Retinal pigment epithelial cell (primary cell): ENCODE data around the gene CKLF.
"Not testable (repeated sequence)": the region's sequence is repeated elsewhere in the genome, so short reads cannot be mapped to it uniquely, and the experiment has no call there.

Experiments used
- DNase-seq: peaks from one replicate; pipeline ENCODE4 v3.0.0-alpha.2; 2010; ENCODE audit warnings: low read depth
- H3K4me3 ChIP-seq: 2 replicates; pipeline ENCODE4 v1.5.1; 2011; ENCODE audit warnings: mild to moderate bottlenecking, low read length, control low read depth, moderate library complexity
- CTCF ChIP-seq: conservative IDR thresholded peaks from 2 replicates; pipeline ENCODE4 v1.5.1; 2011; ENCODE audit warnings: low read depth, low read length, control low read depth, inconsistent platforms

Gene CKLF

GRCh38 chr16:66610111-66610820 lies 57.9 kb downstream of the CKLF start:
- no peak for DNase-seq
- TF ChIP-seq CTCF, result no peak
- no peak overlapping the region for H3K4me3 ChIP-seq

DNA sequence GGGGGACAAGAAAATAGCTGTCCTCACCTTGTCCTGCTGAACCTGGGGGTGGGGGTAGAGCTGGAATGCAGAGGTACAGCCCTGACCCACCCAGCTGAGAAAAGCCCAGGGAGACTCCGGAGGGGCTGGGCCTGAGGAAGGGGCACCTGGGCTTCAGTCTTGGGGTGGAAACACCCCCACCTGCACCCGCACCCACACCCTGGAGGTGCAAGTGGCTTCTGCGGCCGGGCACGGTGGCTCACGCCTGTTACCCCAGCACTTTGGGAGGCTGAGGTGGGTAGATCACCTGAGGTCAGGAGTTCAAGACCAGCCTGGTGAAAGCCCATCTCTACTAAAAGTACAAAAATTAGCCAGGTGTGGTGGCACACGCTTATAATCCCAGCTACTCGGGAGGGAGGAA lies 59.5 kb downstream of the CKLF start:
- not testable (repeated sequence) for H3K4me3 ChIP-seq, DNase-seq

DNA sequence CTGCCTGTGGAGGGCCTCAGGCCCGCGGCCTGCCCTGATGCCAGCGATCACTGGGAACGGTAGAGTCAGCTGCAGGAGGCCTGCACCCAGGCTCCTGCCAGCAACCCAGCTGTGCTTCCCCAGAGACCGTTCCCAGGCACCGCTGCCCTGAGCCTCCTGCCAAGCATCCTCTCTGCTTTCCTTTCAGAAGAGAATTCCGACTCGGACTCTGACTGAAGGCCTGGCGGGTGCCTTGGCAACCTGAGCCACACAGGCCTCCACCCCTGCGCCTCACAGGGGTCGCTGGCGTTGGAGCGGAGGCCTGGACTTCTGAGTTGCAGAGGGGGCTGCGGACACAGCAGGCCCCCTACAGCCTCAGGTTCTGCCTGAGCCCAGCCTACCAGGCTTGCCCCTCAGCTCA lies 60.0 kb downstream of the CKLF start:
- no peak for TF ChIP-seq CTCF
- DNase-seq, result no peak
- H3K4me3 ChIP-seq, result no peak overlapping the region

- no peak overlapping the region for H3K4me3 ChIP-seq
- TF ChIP-seq CTCF, result no peak
- DNase-seq, result no peak
Observed at GRCh38 chr16:66614161-66614802, 61.9 kb downstream of the CKLF start.
